Fibroblast of skin of left biceps (primary cell): ENCODE measurements around the gene ANO7.

ENCODE experiments used
- DNase-seq, 2 experiments: peaks; one replicate each; pipeline ENCODE4 v3.0.0-alpha.2; 2013; ENCODE audit warnings: low read depth in 2 of 2

Gene ANO7

GRCh38 chr2:241228081-241228859 lies 39.8 kb downstream of the ANO7 start:
- DNase-seq: no peak

DNA sequence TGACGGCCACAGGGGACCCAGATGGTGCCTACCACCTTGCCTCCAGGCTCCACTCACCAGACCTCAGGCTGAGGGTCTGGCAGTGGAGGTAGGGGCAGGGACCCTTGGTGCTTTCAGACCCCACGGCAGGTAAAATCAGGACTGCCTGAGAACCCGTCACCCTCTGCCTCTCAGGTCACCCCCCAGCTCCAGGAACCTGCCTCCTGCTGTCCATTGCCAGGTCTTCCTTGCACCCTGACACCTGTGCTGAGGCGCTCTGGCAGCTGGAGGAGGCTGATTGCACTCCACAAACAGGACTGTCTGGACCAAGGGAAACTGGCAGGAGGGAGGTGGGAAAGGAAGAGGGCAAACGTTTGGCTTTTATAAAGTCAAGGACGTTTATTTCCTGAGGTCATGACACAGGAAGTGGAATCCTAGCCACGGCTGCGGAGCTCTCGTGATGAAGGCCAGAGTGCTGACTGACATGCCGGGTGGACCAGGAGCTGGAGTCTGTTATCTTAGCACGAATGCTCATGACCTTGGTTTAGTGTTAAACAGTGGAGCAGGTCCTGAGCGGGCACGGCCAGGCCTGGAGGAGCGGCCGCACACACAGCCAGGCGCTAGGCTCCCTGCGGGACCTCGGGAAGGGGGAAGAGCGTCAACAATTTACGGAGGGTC lies 40.5 kb downstream of the ANO7 start:
- no peak for DNase-seq

DNA sequence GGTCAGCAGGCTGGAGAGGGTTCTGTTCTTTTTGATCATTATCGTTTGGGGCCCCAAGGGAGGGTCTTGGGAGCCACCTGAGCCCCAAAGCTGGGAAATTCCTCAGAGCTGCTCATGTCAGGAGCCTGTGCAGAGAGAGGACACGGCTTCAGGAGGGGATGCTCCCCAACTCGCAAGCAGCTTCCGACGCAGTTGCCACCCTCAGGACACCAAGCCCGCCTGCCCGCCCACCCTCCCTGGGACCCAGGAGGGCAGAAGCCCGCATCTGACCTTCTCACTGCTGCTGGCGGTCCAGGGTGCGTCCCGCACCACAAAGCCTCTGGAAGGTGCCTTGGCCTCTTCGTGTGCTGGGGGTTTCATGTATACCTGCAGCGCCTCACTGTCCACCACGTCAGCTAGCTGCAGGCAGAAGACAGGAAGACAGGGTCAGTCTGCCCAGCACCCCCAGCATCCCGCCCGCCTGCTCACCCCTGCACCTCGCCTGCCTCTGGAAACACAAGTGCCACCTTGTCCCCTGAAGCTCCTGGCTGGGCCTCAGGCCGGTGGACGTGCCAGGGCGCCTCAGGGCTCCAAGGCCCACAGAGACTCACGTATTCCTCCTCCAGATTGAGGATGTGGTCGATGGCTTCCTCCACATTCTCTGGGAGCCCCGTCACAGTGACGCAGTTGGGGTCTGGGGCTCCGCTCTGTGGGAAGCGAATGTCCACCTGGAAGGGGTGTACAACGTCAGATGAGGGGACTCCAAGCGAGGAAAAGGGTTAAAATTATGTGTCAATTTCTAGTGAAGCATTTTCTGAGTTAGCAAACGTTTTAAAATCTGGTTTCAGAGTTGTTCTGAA lies 41.3 kb downstream of the ANO7 start:
- no peak for DNase-seq

DNA sequence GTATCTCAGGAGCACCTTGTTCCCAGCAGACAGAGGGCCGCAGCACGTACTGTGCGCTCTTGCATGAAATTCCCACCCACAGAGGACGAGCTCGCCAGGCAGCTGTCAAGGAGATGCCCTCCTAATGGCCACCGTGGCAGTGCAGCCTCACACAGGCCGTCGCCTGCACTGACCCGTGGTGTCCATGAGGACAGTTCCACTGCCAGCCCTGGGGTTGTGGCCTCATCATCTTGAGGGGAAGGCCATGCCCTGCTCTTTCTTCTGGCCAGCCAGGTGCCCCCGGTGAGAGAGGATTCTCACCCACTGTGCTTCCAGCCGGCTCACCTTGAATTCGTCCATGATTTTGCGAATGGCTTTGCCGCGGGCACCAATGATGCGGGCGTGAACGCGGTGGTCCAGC lies 42.0 kb downstream of the ANO7 start:
- no peak for DNase-seq

GRCh38 chr2:241232736-241233575 lies 44.5 kb downstream of the ANO7 start:
- DNase-seq: no peak

DNA sequence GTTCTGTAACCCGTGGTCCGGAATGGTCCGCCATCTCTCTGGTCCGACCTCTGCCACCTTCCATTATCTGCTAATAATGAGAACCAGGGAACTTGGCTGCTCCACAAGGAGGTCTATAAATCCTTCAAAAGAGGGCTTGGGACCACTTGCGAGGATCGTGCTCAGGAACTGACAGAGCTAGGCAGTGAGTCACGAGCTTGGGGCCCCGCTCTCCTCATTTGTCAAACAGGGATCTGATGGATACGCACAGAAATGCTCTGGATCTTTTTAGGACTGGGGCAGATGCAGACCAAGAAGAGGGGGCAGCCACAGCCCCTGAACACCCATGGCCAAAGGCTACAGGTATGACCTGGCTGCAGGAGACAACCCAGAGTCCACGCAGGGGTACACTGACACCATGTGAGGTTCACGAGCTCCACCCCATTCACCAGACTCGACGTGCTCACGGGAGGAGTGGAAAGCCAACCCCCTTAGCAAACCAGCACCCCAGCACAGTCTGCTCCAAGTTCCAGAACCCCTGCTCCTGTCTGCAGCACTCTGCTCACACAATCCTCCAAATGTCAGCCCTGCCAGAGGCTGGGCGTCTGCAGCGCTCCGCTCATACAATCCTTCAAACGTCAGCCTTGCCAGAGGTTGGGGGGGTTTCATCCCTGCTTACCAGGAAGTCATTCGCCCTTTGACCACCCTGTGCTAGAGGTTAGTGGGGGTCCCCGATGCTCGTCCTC lies 45.8 kb downstream of the ANO7 start:
- no peak for DNase-seq

GRCh38 chr2:241234962-241235740 lies 46.7 kb downstream of the ANO7 start:
- no peak for DNase-seq

DNA sequence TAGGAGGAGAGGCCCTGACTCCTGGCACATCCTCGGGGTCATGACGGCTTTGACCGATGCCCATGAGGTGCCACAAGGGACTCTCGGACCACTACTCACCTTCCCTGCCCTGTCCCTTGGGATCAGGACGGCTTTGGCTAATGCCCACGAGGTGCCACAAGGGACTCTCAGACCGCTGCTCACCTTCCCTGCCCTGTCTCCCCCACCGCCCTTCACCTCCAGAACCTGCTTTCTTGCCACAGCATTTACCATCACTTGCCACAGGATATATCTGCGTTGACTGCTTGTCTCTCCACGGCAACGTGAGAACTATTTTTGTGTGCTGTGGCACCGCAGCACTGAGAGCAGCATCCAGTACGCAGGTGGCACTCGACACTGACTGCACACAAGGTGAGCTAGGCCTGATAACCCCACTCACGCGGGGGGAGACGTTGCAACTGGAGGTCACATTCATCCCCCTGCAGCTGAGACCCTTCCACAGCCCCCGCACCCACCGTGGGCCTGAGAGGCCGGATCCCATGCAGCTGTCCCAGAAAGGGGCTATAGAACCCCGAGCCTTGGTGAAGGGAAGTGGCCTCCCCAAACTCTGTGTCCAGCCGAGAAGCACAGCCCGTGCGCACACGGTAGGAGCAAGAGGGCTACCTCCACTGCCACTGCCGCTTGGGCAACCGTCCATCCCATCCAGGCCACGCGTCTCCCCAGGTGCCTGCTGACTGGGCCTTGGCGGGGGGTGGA lies 47.5 kb downstream of the ANO7 start:
- DNase-seq: no peak

- DNase-seq: no peak
Observed at GRCh38 chr2:241237047-241237446, 48.6 kb downstream of the ANO7 start.

DNA sequence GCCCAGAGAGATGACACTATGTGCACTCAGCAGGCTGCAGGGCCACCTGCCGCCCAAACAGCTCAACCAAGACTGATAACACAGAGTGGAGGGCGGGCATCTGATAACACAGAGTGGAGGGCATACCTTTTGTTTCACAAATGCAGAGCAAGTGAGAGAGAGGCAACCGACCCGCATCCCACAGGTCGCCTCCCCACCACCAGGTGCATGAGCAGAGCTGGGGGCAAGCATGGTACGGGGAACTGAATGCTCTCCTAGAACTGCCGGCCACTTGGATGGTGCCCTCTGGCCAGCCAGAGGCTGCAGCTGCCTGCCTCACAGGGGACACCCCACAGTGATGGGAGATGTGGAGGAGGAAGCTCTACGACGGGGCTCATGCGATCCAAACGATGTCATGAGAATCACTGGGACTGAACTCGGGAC lies 49.5 kb downstream of the ANO7 start:
- no peak for DNase-seq

DNA sequence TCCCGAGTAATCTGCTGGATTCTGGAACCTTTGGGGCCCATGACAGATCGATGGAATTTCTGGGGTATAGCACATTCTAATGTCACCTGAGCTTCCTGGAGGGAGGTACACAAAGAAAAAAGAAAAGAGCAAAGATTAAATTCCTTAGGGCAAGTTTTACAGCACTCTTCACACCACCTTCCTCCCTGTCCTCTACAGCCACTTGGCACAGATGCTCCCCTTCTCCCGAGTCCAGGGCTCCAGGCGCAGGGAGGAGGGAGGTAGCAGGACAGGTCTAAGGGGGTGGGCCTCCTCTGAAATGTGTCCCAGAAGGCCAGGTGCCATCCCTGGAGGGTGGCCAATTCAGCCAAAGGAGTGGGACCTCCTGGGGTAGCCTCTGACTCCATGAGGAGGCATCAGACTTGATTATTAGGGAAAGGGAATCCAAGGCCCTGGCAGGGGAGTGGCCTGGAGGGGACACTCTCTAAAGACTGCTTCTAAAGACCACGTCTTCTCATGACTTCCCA lies 50.3 kb downstream of the ANO7 start:
- DNase-seq: no peak

DNA sequence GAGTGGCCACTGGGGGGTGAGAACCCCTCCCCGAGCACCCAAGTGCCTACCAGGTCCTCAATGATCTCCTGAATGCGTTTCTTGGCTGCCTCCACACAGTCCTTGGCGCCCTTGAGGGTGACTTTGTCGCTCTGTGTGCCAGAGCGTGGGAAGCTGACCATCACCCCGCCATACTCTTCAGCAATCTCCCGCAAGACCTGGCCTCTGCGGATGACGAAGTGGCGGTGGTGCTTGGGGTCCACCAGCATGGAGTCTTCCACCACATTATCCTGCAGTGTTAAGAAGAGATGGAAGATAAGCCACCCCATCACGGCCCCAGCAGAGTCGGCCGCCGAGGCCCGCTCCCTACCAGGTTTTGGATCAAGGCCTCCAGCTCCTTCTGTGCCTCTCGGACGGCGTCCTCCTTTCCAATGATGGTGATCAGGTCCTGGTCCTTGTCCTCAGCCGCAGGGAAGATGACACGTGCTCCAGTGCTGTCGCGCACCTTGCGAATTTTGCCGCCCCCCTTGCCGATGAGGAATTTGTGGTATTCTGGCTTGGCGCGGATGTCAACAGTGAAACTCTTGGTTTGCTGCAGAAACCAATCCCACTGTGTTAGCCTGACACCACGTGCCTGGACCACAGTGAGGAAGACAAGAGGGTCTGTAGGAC lies 51.2 kb downstream of the ANO7 start:
- no peak for DNase-seq

- no peak for DNase-seq
Observed at GRCh38 chr2:241240320-241241004, 52.0 kb downstream of the ANO7 start.

GRCh38 chr2:241241669-241242068 lies 53.2 kb downstream of the ANO7 start:
- DNase-seq: no peak

DNA sequence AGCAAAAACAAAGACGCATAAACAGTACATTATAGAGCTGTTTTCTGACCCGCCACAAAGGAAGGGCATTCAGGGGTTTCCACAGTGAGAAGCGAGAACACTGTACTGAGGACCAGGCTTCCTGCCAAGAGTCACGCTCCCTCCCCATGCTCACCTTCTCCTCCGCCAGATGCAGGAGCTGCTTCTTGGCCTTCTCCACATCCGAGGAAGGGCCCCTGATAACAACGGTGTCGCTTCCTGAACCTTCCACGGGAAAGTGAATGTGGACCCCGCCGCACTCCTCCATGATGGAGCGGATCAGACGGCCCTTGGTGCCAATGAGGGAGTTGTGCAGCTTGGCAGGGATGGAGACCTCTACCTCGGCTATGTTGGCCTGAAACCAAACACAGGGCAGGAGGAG lies 53.8 kb downstream of the ANO7 start:
- no peak for DNase-seq

- DNase-seq: no peak
Observed at GRCh38 chr2:241244368-241244767, 55.9 kb downstream of the ANO7 start.

DNA sequence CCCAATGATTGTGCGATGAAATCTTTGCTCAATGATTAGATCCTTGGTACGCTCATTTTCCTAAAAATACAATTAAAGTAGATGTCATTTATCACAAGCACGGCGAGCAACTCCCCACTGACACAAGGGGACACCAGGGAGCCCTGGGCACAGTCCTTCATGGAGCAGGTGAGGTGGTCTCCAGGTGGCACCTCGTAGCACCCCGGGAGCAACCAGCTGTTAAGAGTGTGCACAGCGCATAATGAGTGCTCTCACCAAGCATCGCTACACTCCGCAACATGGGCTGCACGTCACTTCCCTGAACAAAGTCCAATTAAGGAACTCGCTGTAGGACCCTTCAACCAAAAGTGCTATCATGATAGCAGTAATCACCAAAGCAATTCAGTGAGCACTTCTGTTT lies 59.8 kb downstream of the ANO7 start:
- no peak for DNase-seq

GRCh38 chr2:241248897-241249296 lies 60.4 kb downstream of the ANO7 start:
- no peak for DNase-seq
